Caco-2 (cell line): ENCODE data around the gene MCM10. TPM values are rescaled to one million over a fixed set of nuclear protein-coding genes. Genes with fewer than 3 reads are reported as not detected.

Experiments used
- BruUV-seq: library from RNA; stranded (reverse); fragments of 400-500 nt; replicated peaks from 2 replicates; lab custom pipeline; 2021; lab: Mats Ljungman, UMichigan
- CTCF ChIA-PET: fragments of 300-600 bp; sonication (Branson Sonifier 250); formaldehyde crosslinking; loops from one replicate; lab custom pipeline; 2022; ENCODE audit warnings: antibody characterized with exemption; lab: Charles Lee
- POLR2A ChIA-PET: fragments of 300-600 bp; sonication (Branson Sonifier 250); formaldehyde crosslinking; loops from one replicate; lab custom pipeline; 2022; ENCODE audit warnings: antibody characterized with exemption; lab: Charles Lee
- DNase-seq, 2 experiments: peaks; one replicate each; pipeline versions ENCODE4 v3.0.0 to v3.0.0-alpha.2; 2020 to 2022
- H3K27me3 ChIP-seq: replicated peaks from 2 replicates; pipeline ENCODE4 v1.6.0; 2011; ENCODE audit warnings: low read length; ENCODE audit not compliant: control insufficient read depth, insufficient read depth
- H3K36me3 ChIP-seq: 2 replicates; pipeline ENCODE4 v1.5.1; 2011; ENCODE audit warnings: low read length; ENCODE audit not compliant: control insufficient read depth, insufficient read depth
- H3K4me1 ChIP-seq: fragments of 250-450 bp; sonication (Bioruptor Pico); 2 replicates; pipeline ENCODE4 v1.5.1; 2020; ENCODE audit warnings: mild to moderate bottlenecking
- H3K4me3 ChIP-seq: 2 replicates; pipeline ENCODE4 v1.5.1; 2011; ENCODE audit warnings: low read depth, mild to moderate bottlenecking, control low read depth, low read length
- H3K9me3 ChIP-seq: fragments of 250-450 bp; sonication (Bioruptor Pico); 2 replicates; pipeline ENCODE4 v1.5.1; 2020; ENCODE audit warnings: mild to moderate bottlenecking, moderate library complexity
- H3K27ac Mint-ChIP-seq: one replicate; pipeline ENCODE4 v1.8.0; 2022; ENCODE audit warnings: mixed read lengths; ENCODE audit not compliant: unreplicated experiment
- H3K27me3 Mint-ChIP-seq: one replicate; pipeline ENCODE4 v1.8.0; 2022; ENCODE audit warnings: mixed read lengths; ENCODE audit not compliant: insufficient read depth, unreplicated experiment
- H3K36me3 Mint-ChIP-seq: one replicate; pipeline ENCODE4 v1.8.0; 2022; ENCODE audit warnings: mild to moderate bottlenecking, mixed read lengths; ENCODE audit not compliant: insufficient read depth, unreplicated experiment
- H3K4me1 Mint-ChIP-seq: one replicate; pipeline ENCODE4 v1.8.0; 2022; ENCODE audit warnings: low read depth, mixed read lengths; ENCODE audit not compliant: unreplicated experiment
- H3K4me3 Mint-ChIP-seq: one replicate; pipeline ENCODE4 v1.8.0; 2022; ENCODE audit warnings: mild to moderate bottlenecking, moderate library complexity, mixed read lengths; ENCODE audit not compliant: unreplicated experiment
- H3K9me3 Mint-ChIP-seq: one replicate; pipeline ENCODE4 v1.8.0; 2022; ENCODE audit warnings: mixed read lengths; ENCODE audit not compliant: unreplicated experiment
- CTCF ChIP-seq, 2 experiments: fragments of 200-600 bp in 1 of 2; IDR thresholded peaks; 1 replicate in 1 of 2; 2 replicates in 1 of 2; pipeline versions ENCODE4 v1.5.1 to v1.8.0; 2011 to 2022; ENCODE audit warnings: antibody characterized with exemption in 1 of 2, control low read depth in 1 of 2, inconsistent platforms in 1 of 2, low read depth in 1 of 2, low read length in 1 of 2, mild to moderate bottlenecking in 1 of 2, moderate library complexity in 1 of 2; ENCODE audit not compliant: insufficient read depth in 1 of 2, severe bottlenecking in 1 of 2, unreplicated experiment in 1 of 2
- intact Hi-C: fragments of 100-400 bp; cut with micrococcal nuclease; formaldehyde crosslinking; loops from one replicate; pipeline ENCODE4 v1.10.0; 2022; ENCODE audit not compliant: unreplicated experiment
- total RNA-seq: library from RNA; stranded (reverse); gene quantifications from 2 replicates; pipeline ENCODE4 v1.2.3, GENCODE V29; 2022

Gene MCM10
- total RNA-seq, 1 experiment from 2014 or later, result 55.0 TPM

GRCh38 chr10:13183625-13184024 is 22.3 kb downstream of the MCM10 start:
- Mint-ChIP-seq H3K27me3 (no peaks in the 10 kb centered on the region), H3K4me3 (no peak overlapping the region), H3K27ac (no peak overlapping the region), H3K4me1 (no peaks in the 10 kb centered on the region), H3K9me3 (no peaks in the 10 kb centered on the region), H3K36me3 (peaks cover 83% of the 10 kb centered on the region)
- intact Hi-C loops, result no loop called here
- H3K27me3 ChIP-seq, result no peaks in the 10 kb centered on the region
- no TSS peak for BruUV-seq
- ChIA-PET CTCF (no interaction called here), POLR2A (no interaction called here)
- no peak for TF ChIP-seq CTCF (IDR thresholded peaks at IDR 0.05; ENCODE audit: insufficient read depth in 1 of 2, low read depth in 1 of 2, low read length in 1 of 2, severe bottlenecking in 1 of 2, unreplicated experiment in 1 of 2)
- H3K36me3 ChIP-seq, result peaks cover 2% of the 10 kb centered on the region
- no peaks in the 10 kb centered on the region for H3K4me1 ChIP-seq
- no peaks in the 10 kb centered on the region for H3K9me3 ChIP-seq
- H3K4me3 ChIP-seq, result no peak overlapping the region
- no peak for DNase-seq

- H3K4me3 Mint-ChIP-seq, result no peak overlapping the region
- no TSS peak for BruUV-seq
- TF ChIP-seq CTCF (IDR thresholded peaks at IDR 0.05; ENCODE audit: insufficient read depth in 1 of 2, low read depth in 1 of 2, low read length in 1 of 2, severe bottlenecking in 1 of 2, unreplicated experiment in 1 of 2), result no peak
- intact Hi-C loops, result no loop called here
- ChIA-PET CTCF (no interaction called here), POLR2A (no interaction called here)
- H3K9me3 Mint-ChIP-seq, result no peaks in the 10 kb centered on the region
- H3K27ac Mint-ChIP-seq, result no peak overlapping the region
- H3K36me3 Mint-ChIP-seq, result peaks cover 78% of the 10 kb centered on the region
- Histone ChIP-seq H3K4me3 (no peak overlapping the region), H3K27me3 (no peaks in the 10 kb centered on the region), H3K36me3 (peaks cover 4% of the 10 kb centered on the region), H3K9me3 (no peaks in the 10 kb centered on the region), H3K4me1 (no peaks in the 10 kb centered on the region)
- no peaks in the 10 kb centered on the region for H3K4me1 Mint-ChIP-seq
- DNase-seq, result no peak
- H3K27me3 Mint-ChIP-seq, result no peaks in the 10 kb centered on the region
These were observed 22.9 kb downstream of the MCM10 start for GRCh38 chr10:13184276-13184675.

- no peak for TF ChIP-seq CTCF (IDR thresholded peaks at IDR 0.05; ENCODE audit: insufficient read depth in 1 of 2, low read depth in 1 of 2, low read length in 1 of 2, severe bottlenecking in 1 of 2, unreplicated experiment in 1 of 2)
- no peaks in the 10 kb centered on the region for H3K4me1 ChIP-seq
- no peaks in the 10 kb centered on the region for H3K27me3 Mint-ChIP-seq
- no peak for DNase-seq
- H3K9me3 Mint-ChIP-seq, result no peaks in the 10 kb centered on the region
- no peak overlapping the region for H3K27ac Mint-ChIP-seq
- H3K4me3 ChIP-seq, result no peak overlapping the region
- intact Hi-C loops, result no loop called here
- H3K4me3 Mint-ChIP-seq, result no peak overlapping the region
- POLR2A ChIA-PET, result no interaction called here
- BruUV-seq, result no TSS peak
- CTCF ChIA-PET, result no interaction called here
- H3K27me3 ChIP-seq, result no peaks in the 10 kb centered on the region
- peaks cover 83% of the 10 kb centered on the region for H3K36me3 Mint-ChIP-seq
- peaks cover 4% of the 10 kb centered on the region for H3K36me3 ChIP-seq
- no peaks in the 10 kb centered on the region for H3K9me3 ChIP-seq
- H3K4me1 Mint-ChIP-seq, result no peaks in the 10 kb centered on the region
These were observed 23.6 kb downstream of the MCM10 start for GRCh38 chr10:13184730-13185514.
